GM23338 (cell line): ENCODE measurements around the gene MESP1. TPM values are rescaled to one million over a fixed set of nuclear protein-coding genes. Genes with fewer than 3 reads are reported as not detected.

ENCODE experiments used
- ATAC-seq: fragments of 200-7000 bp; cut with Tn5 transposase; 3 replicates; pipeline ENCODE4 v1.9.1; 2020
- DNase-seq: peaks from one replicate; pipeline ENCODE4 v3.0.0-alpha.2; 2015; ENCODE audit warnings: low spot score
- H2AFZ ChIP-seq: fragments of 200-600 bp; sonication (generic); 2 replicates; pipeline ENCODE4 v1.8.0; 2016; ENCODE audit warnings: antibody characterized with exemption, mild to moderate bottlenecking, moderate library complexity
- H3F3A ChIP-seq: fragments of 200-600 bp; sonication (generic); replicated peaks from 2 replicates; pipeline ENCODE4 v1.8.0; 2017; ENCODE audit warnings: antibody characterized with exemption, mixed run types, low read depth
- H3K27ac ChIP-seq: fragments of 200-600 bp; sonication (generic); 2 replicates; pipeline ENCODE4 v1.6.1; 2016; ENCODE audit warnings: low read depth
- H3K27me3 ChIP-seq: fragments of 200-600 bp; sonication (generic); 2 replicates; pipeline ENCODE4 v1.8.0; 2016; ENCODE audit warnings: mild to moderate bottlenecking, mixed run types, moderate library complexity; ENCODE audit not compliant: insufficient read depth
- H3K36me3 ChIP-seq: fragments of 200-600 bp; sonication (generic); 2 replicates; pipeline ENCODE4 v1.8.0; 2016; ENCODE audit warnings: mild to moderate bottlenecking; ENCODE audit not compliant: insufficient read depth
- H3K4me1 ChIP-seq: fragments of 200-600 bp; sonication (generic); 2 replicates; pipeline ENCODE4 v1.8.0; 2016; ENCODE audit warnings: mild to moderate bottlenecking, moderate library complexity; ENCODE audit not compliant: insufficient read depth
- H3K4me2 ChIP-seq: fragments of 200-600 bp; sonication (generic); 2 replicates; pipeline ENCODE4 v1.7.1; 2017; ENCODE audit warnings: mixed run types
- H3K4me3 ChIP-seq: fragments of 200-600 bp; sonication (generic); 2 replicates; pipeline ENCODE4 v1.6.1; 2016; ENCODE audit warnings: mixed run types
- H3K79me2 ChIP-seq: fragments of 200-600 bp; sonication (generic); replicated peaks from 2 replicates; pipeline ENCODE4 v1.8.0; 2017; ENCODE audit warnings: mild to moderate bottlenecking; ENCODE audit not compliant: insufficient read depth
- H3K9me2 ChIP-seq: fragments of 200-600 bp; sonication (generic); 2 replicates; pipeline ENCODE4 v1.8.0; 2017; ENCODE audit not compliant: insufficient read depth
- H4K20me1 ChIP-seq: fragments of 200-600 bp; sonication (generic); replicated peaks from 2 replicates; pipeline ENCODE4 v1.8.0; 2017; ENCODE audit warnings: mild to moderate bottlenecking; ENCODE audit not compliant: insufficient read depth
- H3K27ac Mint-ChIP-seq: 2 replicates; pipeline ENCODE4 v1.8.0; 2020; ENCODE audit warnings: inconsistent platforms, mild to moderate bottlenecking, moderate library complexity, mixed read lengths
- H3K27me3 Mint-ChIP-seq: 3 replicates; pipeline ENCODE4 v1.8.0; 2022; ENCODE audit warnings: low read depth, mild to moderate bottlenecking, moderate library complexity, mixed read lengths, inconsistent platforms; ENCODE audit not compliant: insufficient read depth, poor library complexity
- H3K36me3 Mint-ChIP-seq: 3 replicates; pipeline ENCODE4 v1.8.0; 2021; ENCODE audit warnings: low read depth, mild to moderate bottlenecking, inconsistent platforms, moderate library complexity, mixed read lengths
- H3K4me1 Mint-ChIP-seq: 3 replicates; pipeline ENCODE4 v1.8.0; 2020; ENCODE audit warnings: mild to moderate bottlenecking, inconsistent platforms, mixed read lengths
- H3K4me3 Mint-ChIP-seq: 3 replicates; pipeline ENCODE4 v1.8.0; 2021; ENCODE audit warnings: moderate library complexity, mild to moderate bottlenecking, inconsistent platforms, mixed read lengths
- H3K9me3 Mint-ChIP-seq: 3 replicates; pipeline ENCODE4 v1.8.0; 2020; ENCODE audit warnings: moderate library complexity, mild to moderate bottlenecking, inconsistent platforms, mixed read lengths
- CREB1 ChIP-seq: fragments of 250-450 bp; sonication (Bioruptor Pico); IDR thresholded peaks from 2 replicates; pipeline ENCODE4 v1.5.0; 2020; ENCODE audit warnings: low read depth, mild to moderate bottlenecking, moderate library complexity
- EZH2 ChIP-seq: fragments of 200-600 bp; sonication (generic); IDR thresholded peaks from one replicate; pipeline ENCODE4 v1.8.0; 2017; ENCODE audit warnings: antibody characterized with exemption, mild to moderate bottlenecking, low read depth; ENCODE audit not compliant: unreplicated experiment
- JUNB ChIP-seq: IDR thresholded peaks from one replicate; pipeline ENCODE4 v1.6.1; 2016; ENCODE audit warnings: antibody characterized with exemption; ENCODE audit not compliant: unreplicated experiment
- NANOG ChIP-seq: IDR thresholded peaks from 2 replicates; pipeline ENCODE4 v1.6.1; 2016; ENCODE audit warnings: antibody characterized with exemption, borderline replicate concordance
- ZNF331 ChIP-seq: fragments of 250-450 bp; sonication (Bioruptor Pico); IDR thresholded peaks from 2 replicates; pipeline ENCODE4 v1.5.0; 2020; ENCODE audit warnings: low read depth, mild to moderate bottlenecking, moderate library complexity
- polyA plus RNA-seq: library from polyadenylated mRNA; unstranded; fragments of >200 nt; fragmentation: Nextera tagmentation; extraction: Ambion mirVana; gene quantifications from 2 replicates; pipeline ENCODE4 v1.2.1, GENCODE V29; 2016
- small RNA-seq: library from RNA; depleted of rRNA; stranded (forward); fragments of <200 nt; gene quantifications from one replicate; pipeline ENCODE3, GENCODE V24; 2014; ENCODE audit warnings: low replicate concordance
- total RNA-seq: library from RNA; depleted of rRNA; stranded (reverse); fragments of >200 nt; shearing (Covaris generic); gene quantifications from 2 replicates; pipeline ENCODE4 v1.2.3, GENCODE V29; 2014; rRNA removed
- TF ChIP-seq, protein P1 (sequence below), 2 experiments: fragments of 200-600 bp in 1 of 2; sonication (generic) in 1 of 2; conservative IDR thresholded peaks; 2 replicates each; pipeline versions ENCODE4 v1.5.1 to v1.6.1; 2016 to 2017; ENCODE audit warnings: antibody characterized with exemption in 2 of 2, low read depth in 2 of 2, mild to moderate bottlenecking in 2 of 2, moderate library complexity in 1 of 2

The MESP1 gene
- total and polyA plus RNA-seq, 2 experiments from 2014 or later: 0.21 to 0.91 TPM

GRCh38 chr15:89704411-89704810 is 46.6 kb downstream of the MESP1 start:
- Mint-ChIP-seq H3K4me1 (no peaks in the 10 kb centered on the region), H3K27me3 (peaks cover 3% of the 10 kb centered on the region), H3K4me3 (no peak overlapping the region)

More at GRCh38 chr15:89704411-89704810, 46.6 kb downstream of the MESP1 start:
- Histone ChIP-seq H3K27me3 (no peaks in the 10 kb centered on the region), H3K79me2 (no peaks in the 10 kb centered on the region), H3K4me1 (no peaks in the 10 kb centered on the region), H3K4me3 (no peak overlapping the region), H2AFZ (no peak overlapping the region), H3K27ac (no peak overlapping the region), H3F3A (no peaks in the 10 kb centered on the region), H3K4me2 (no peak overlapping the region), H3K9me2 (no peaks in the 10 kb centered on the region), H4K20me1 (no peaks in the 10 kb centered on the region), H3K36me3 (no peaks in the 10 kb centered on the region)
- no peaks in the 10 kb centered on the region for H3K36me3 Mint-ChIP-seq
- ATAC-seq: no peak
- TF ChIP-seq CREB1 (CRISPR knock-in tag) (no peak), ZNF331 (CRISPR knock-in tag) (no peak), EZH2 (no peak), NANOG (no peak), JUNB (no peak)
- TF ChIP-seq, protein P1, sequence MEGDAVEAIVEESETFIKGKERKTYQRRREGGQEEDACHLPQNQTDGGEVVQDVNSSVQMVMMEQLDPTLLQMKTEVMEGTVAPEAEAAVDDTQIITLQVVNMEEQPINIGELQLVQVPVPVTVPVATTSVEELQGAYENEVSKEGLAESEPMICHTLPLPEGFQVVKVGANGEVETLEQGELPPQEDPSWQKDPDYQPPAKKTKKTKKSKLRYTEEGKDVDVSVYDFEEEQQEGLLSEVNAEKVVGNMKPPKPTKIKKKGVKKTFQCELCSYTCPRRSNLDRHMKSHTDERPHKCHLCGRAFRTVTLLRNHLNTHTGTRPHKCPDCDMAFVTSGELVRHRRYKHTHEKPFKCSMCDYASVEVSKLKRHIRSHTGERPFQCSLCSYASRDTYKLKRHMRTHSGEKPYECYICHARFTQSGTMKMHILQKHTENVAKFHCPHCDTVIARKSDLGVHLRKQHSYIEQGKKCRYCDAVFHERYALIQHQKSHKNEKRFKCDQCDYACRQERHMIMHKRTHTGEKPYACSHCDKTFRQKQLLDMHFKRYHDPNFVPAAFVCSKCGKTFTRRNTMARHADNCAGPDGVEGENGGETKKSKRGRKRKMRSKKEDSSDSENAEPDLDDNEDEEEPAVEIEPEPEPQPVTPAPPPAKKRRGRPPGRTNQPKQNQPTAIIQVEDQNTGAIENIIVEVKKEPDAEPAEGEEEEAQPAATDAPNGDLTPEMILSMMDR (conservative IDR thresholded peaks at IDR 0.05; ENCODE audit: low read depth in 2 of 2): no peak
- DNase-seq: no peak
- no peaks in the 10 kb centered on the region for H3K9me3 Mint-ChIP-seq
- H3K27ac Mint-ChIP-seq: no peak overlapping the region

Small RNA genes lying within 50 kb of the gene (small RNA-seq; reads per million reads assigned to genes)
- gene RNU6-132P: 0.17 reads per million

Other genes with a start within 250 kb of the MESP1 start
- gene TICRR, start 175.8 kb downstream of the MESP1 start, total RNA-seq: 37.1 and 42.3 TPM in 2 replicates
- 10.9 and 11.2 TPM in 2 replicates for gene TICRR, start 175.8 kb downstream of the MESP1 start, polyA plus RNA-seq
- gene KIF7, start 95.8 kb downstream of the MESP1 start, total RNA-seq: 13.4 and 20.1 TPM in 2 replicates
- 4.3 and 4.6 TPM in 2 replicates for gene KIF7, start 95.8 kb downstream of the MESP1 start, polyA plus RNA-seq
- 0.50 and 0.90 TPM in 2 replicates for gene PLIN1, start 71.9 kb downstream of the MESP1 start, total RNA-seq
- gene PLIN1, start 71.9 kb downstream of the MESP1 start, polyA plus RNA-seq: 0.21 and 0.45 TPM in 2 replicates
- 4.5 and 4.8 TPM in 2 replicates for gene PEX11A, start 60.5 kb downstream of the MESP1 start, total RNA-seq
- 2.1 and 3.9 TPM in 2 replicates for gene PEX11A, start 60.5 kb downstream of the MESP1 start, polyA plus RNA-seq
- 0.14 TPM in 1 of 2 replicates, not detected in the other for gene WDR93, start 60.4 kb downstream of the MESP1 start, total RNA-seq
- not detected in 2 replicates for gene WDR93, start 60.4 kb downstream of the MESP1 start, polyA plus RNA-seq
- gene MESP2, start 25.1 kb upstream of the MESP1 start, total RNA-seq: 0.16 and 1.3 TPM in 2 replicates
- 0.24 and 0.68 TPM in 2 replicates for gene MESP2, start 25.1 kb upstream of the MESP1 start, polyA plus RNA-seq
- gene ANPEP, start 63.6 kb upstream of the MESP1 start, total RNA-seq: 0.58 and 0.80 TPM in 2 replicates
- gene ANPEP, start 63.6 kb upstream of the MESP1 start, polyA plus RNA-seq: 0.87 and 1.8 TPM in 2 replicates
- 90.8 and 93.3 TPM in 2 replicates for gene AP3S2, start 142.7 kb upstream of the MESP1 start, total RNA-seq
- gene AP3S2, start 142.7 kb upstream of the MESP1 start, polyA plus RNA-seq: 8.5 and 9.4 TPM in 2 replicates
- 1.4 and 2.8 TPM in 2 replicates for gene ARPIN, start 161.7 kb upstream of the MESP1 start, total RNA-seq
- gene ARPIN, start 161.7 kb upstream of the MESP1 start, polyA plus RNA-seq: 0.68 and 0.79 TPM in 2 replicates